ENCODE data around the gene ATP2A1.

ATP2A1 gene

DNA sequence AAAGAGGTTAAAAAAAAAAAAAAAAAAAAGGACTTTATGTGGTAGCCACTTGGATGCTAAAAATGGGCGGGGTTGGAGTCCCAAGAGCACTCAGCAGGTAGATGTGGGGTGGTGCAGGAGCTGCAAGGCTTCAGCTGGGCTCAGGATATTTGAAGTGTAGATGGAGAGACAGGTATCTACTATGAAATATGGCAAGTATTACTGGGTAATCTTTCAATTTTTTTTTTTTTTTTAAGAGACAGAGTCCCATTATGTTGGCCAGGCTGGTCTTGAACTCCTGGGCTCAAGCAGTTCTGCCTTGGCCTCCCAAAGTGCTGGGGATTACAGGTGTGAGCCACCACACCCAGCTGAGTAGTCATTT is 39.8 kb upstream of the ATP2A1 start:
- Histone ChIP-seq H3K4me3 (no peak overlapping the region), H3K9ac (no peak overlapping the region), H3K27ac (no peak overlapping the region), H3K4me1 (no peaks in the 10 kb centered on the region), H3K27me3 (no peaks in the 10 kb centered on the region), H3K36me3 (peaks cover 96% of the 10 kb centered on the region), H3K4me2 (no peak overlapping the region), H4K20me1 (peaks cover 76% of the 10 kb centered on the region), H3K9me3 (no peaks in the 10 kb centered on the region)
- TF ChIP-seq Cebpa-rat (IDR thresholded peaks at IDR 0.05) = no peak

DNA sequence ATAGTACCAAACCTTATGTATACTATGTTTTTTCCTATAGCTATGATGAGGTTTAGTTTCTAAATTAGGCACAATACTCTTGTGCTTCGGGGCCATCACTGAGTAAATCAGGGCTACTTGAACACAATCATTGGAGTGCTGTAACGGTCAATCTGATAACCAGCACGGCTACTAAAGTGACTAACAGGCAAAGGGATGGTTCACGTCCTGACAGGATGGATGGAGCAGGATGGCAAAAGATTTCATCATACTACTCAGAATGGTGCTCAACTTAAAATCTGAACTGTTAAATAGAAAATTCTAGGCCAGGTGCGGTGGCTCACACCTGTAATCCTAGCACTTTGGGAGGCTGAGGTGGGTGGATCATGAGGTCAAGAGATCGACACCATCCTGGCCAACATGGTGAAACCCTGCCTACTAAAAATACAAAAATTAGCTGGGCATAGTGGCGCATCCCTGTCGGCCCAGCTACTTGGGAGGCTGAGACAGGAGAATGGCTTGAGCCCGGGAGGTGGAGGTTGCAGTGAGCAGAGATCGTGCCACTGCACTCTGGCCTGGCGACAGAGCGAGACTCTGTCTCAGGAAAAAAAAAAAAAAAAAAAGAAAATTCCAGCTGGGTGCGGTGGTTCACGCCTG is 39.2 kb upstream of the ATP2A1 start:
- Histone ChIP-seq H3K4me3 (no peak overlapping the region), H3K36me3 (peaks cover 96% of the 10 kb centered on the region), H4K20me1 (peaks cover 76% of the 10 kb centered on the region), H3K4me1 (no peaks in the 10 kb centered on the region), H3K27ac (no peak overlapping the region), H3K9me3 (no peaks in the 10 kb centered on the region), H3K4me2 (no peak overlapping the region), H3K27me3 (no peaks in the 10 kb centered on the region), H3K9ac (no peak overlapping the region)
- TF ChIP-seq Cebpa-rat (IDR thresholded peaks at IDR 0.05) = no peak

DNA sequence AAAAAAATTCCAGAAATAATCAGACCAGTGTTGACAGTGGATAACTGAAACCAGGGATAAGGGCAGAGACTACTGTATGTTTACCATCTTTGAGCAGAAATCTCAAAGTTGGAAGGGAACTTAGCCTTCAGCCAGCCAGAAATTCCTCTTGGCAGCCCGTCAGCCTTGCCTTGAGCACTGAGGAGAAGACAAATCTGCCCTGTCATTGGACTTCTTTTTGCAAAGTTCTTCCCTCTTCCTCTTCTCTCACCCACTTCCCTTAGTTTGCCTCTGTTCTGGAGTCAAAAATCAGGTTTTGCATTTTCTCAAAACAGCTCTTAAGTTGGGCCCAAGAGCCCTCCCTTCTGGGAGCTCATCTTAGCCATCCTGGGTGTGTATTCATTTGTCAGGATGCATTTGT is 38.4 kb upstream of the ATP2A1 start:
- Histone ChIP-seq H3K4me3 (no peak overlapping the region), H4K20me1 (peaks cover 76% of the 10 kb centered on the region), H3K27me3 (no peaks in the 10 kb centered on the region), H3K9ac (no peak overlapping the region), H3K9me3 (no peaks in the 10 kb centered on the region), H3K4me1 (peaks cover 5% of the 10 kb centered on the region), H3K4me2 (no peak overlapping the region), H3K36me3 (peaks cover 96% of the 10 kb centered on the region), H3K27ac (no peak overlapping the region)
- TF ChIP-seq Cebpa-rat (IDR thresholded peaks at IDR 0.05) = no peak

GRCh38 chr16:28842696-28843095 is 35.6 kb upstream of the ATP2A1 start:
- peaks cover 72% of the 10 kb centered on the region for H3K36me3 ChIP-seq
- peaks cover 21% of the 10 kb centered on the region for H3K4me1 ChIP-seq
- H3K4me2 ChIP-seq = no peak overlapping the region
- H3K9me3 ChIP-seq = no peaks in the 10 kb centered on the region
- H4K20me1 ChIP-seq = peaks cover 59% of the 10 kb centered on the region
- no peak overlapping the region for H3K27ac ChIP-seq
- TF ChIP-seq Cebpa-rat (IDR thresholded peaks at IDR 0.05) = no peak
- H3K9ac ChIP-seq = no peak overlapping the region
- H3K27me3 ChIP-seq = no peaks in the 10 kb centered on the region
- no peak overlapping the region for H3K4me3 ChIP-seq

DNA sequence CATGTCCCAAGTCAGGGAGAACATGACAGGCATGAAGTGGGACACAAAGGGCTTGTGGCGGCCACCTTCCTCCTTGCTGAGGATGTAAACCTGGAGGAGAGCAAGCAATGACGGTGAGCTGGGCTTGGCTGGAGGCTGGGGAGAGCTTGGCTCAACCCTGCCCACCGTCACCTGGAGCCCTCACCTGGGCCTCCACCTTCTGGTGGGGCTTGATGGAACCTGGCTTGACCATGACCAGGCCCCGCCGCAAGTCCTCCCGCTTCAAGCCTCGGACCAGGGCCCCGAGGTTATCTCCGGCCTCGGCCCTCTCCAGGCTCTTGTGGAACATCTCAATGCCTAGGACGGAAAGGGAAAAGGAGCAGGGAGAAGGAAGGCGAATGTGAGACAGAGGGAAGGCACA is 34.5 kb upstream of the ATP2A1 start:
- no peaks in the 10 kb centered on the region for H3K27me3 ChIP-seq
- no peak overlapping the region for H3K4me2 ChIP-seq
- peaks cover 53% of the 10 kb centered on the region for H4K20me1 ChIP-seq
- H3K27ac ChIP-seq = no peak overlapping the region
- H3K36me3 ChIP-seq = peaks cover 61% of the 10 kb centered on the region
- H3K9me3 ChIP-seq = no peaks in the 10 kb centered on the region
- H3K4me3 ChIP-seq = no peak overlapping the region
- H3K9ac ChIP-seq = no peak overlapping the region
- no peak for TF ChIP-seq Cebpa-rat (IDR thresholded peaks at IDR 0.05)
- peaks cover 29% of the 10 kb centered on the region for H3K4me1 ChIP-seq

DNA sequence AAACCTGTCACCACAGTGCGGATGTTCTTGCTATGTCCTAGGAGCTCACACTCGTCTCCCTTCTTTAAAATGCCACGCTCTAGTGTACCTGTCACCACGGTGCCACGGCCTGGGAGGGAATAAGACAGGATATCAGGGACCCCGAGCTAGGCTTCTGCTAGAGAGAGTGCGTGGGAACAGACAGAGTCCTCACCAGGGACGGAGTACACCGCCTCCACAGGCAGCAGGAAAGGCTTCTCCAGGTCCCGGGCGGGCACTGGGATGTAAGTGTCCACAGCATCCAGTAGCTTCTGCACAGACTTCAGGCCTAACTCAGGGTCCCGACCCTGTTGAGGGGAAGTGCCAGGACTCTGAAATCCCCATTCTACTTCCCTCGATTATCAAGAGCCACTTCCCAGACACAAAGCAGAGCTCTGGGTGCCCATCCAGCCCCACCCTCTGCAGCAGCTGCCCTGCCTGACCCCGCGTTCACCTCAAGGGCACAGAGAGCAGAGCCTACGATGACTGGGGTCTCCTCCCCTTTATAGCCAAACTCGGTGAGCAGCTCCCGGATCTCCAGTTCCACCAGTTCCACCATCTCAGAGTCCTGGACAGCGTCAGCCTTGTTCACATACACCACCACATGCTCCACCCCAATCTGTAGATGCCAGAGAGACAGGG is 33.9 kb upstream of the ATP2A1 start:
- Histone ChIP-seq H4K20me1 (peaks cover 53% of the 10 kb centered on the region), H3K27ac (no peak overlapping the region), H3K4me2 (peak overlapping the region; percentile 85), H3K4me3 (no peak overlapping the region), H3K9ac (0 out of 2 replicates have a peak overlapping the region, but pooled peaks have one; percentile 93), H3K36me3 (peaks cover 55% of the 10 kb centered on the region), H3K9me3 (no peaks in the 10 kb centered on the region), H3K27me3 (no peaks in the 10 kb centered on the region), H3K4me1 (peaks cover 29% of the 10 kb centered on the region)
- TF ChIP-seq Cebpa-rat (IDR thresholded peaks at IDR 0.05) = no peak

- Histone ChIP-seq H3K9me3 (no peaks in the 10 kb centered on the region), H3K4me1 (peaks cover 29% of the 10 kb centered on the region), H3K4me3 (peak overlapping the region; percentile 91), H4K20me1 (peaks cover 46% of the 10 kb centered on the region), H3K9ac (peak overlapping the region; percentile 93), H3K36me3 (peaks cover 49% of the 10 kb centered on the region), H3K27me3 (no peaks in the 10 kb centered on the region), H3K4me2 (peak overlapping the region; percentile 85), H3K27ac (peak overlapping the region; percentile 92)
- no peak for TF ChIP-seq Cebpa-rat (IDR thresholded peaks at IDR 0.05)
These were observed 33.0 kb upstream of the ATP2A1 start for GRCh38 chr16:28845293-28845692.

GRCh38 chr16:28845761-28846079 is 32.6 kb upstream of the ATP2A1 start:
- H3K9me3 ChIP-seq = no peaks in the 10 kb centered on the region
- H3K4me2 ChIP-seq = peak overlapping the region; percentile 85
- H3K4me1 ChIP-seq = peaks cover 29% of the 10 kb centered on the region
- H3K27me3 ChIP-seq = no peaks in the 10 kb centered on the region
- TF ChIP-seq Cebpa-rat (IDR thresholded peaks at IDR 0.05) = no peak
- H3K9ac ChIP-seq = peak overlapping the region; percentile 93
- peaks cover 46% of the 10 kb centered on the region for H3K36me3 ChIP-seq
- peaks cover 42% of the 10 kb centered on the region for H4K20me1 ChIP-seq
- peak overlapping the region; percentile 92 for H3K27ac ChIP-seq
- peak overlapping the region; percentile 91 for H3K4me3 ChIP-seq

- Histone ChIP-seq H3K9me3 (no peaks in the 10 kb centered on the region), H3K27ac (peak within 1 kb of the TSS; percentile 92), H3K36me3 (peaks cover 40% of the 10 kb centered on the region), H3K9ac (peak within 1 kb of the TSS; percentile 93), H4K20me1 (peaks cover 41% of the 10 kb centered on the region), H3K4me2 (peak within 1 kb of the TSS; percentile 92), H3K27me3 (no peaks in the 10 kb centered on the region), H3K4me1 (peaks cover 29% of the 10 kb centered on the region), H3K4me3 (peak within 1 kb of the TSS; percentile 91)
- TF ChIP-seq Cebpa-rat (IDR thresholded peaks at IDR 0.05) = no peak
These were observed 32.0 kb upstream of the ATP2A1 start, which contains the start of gene TUFM for GRCh38 chr16:28846080-28846932. TSS of gene TUFM (minus strand) at chr16:28846348. CDS start at chr16:28846269, 79 bp downstream.

- H3K4me1 ChIP-seq = peaks cover 29% of the 10 kb centered on the region
- H3K9ac ChIP-seq = peak overlapping the region; percentile 84
- TF ChIP-seq Cebpa-rat (IDR thresholded peaks at IDR 0.05) = no peak
- peaks cover 34% of the 10 kb centered on the region for H3K36me3 ChIP-seq
- no peaks in the 10 kb centered on the region for H3K27me3 ChIP-seq
- peak overlapping the region; percentile 82 for H3K27ac ChIP-seq
- H3K4me2 ChIP-seq = peak overlapping the region; percentile 92
- peaks cover 40% of the 10 kb centered on the region for H4K20me1 ChIP-seq
- H3K9me3 ChIP-seq = no peaks in the 10 kb centered on the region
- H3K4me3 ChIP-seq = peak overlapping the region; percentile 91
These were observed 31.4 kb upstream of the ATP2A1 start for GRCh38 chr16:28846933-28847273.
